HUES6 (cell line): Measurements from ENCODE around the gene ITPKB.

ENCODE experiments used
- H3K27ac ChIP-seq: 2 replicates; pipeline ENCODE4 v1.7.0; 2013; ENCODE audit warnings: low read depth, mild to moderate bottlenecking, low read length, inconsistent platforms
- H3K27me3 ChIP-seq: 2 replicates; pipeline ENCODE4 v1.6.1; 2013; ENCODE audit warnings: low read length; ENCODE audit not compliant: control insufficient read depth, insufficient read depth
- H3K36me3 ChIP-seq: 2 replicates; pipeline ENCODE4 v1.6.1; 2013; ENCODE audit warnings: low read length; ENCODE audit not compliant: control insufficient read depth, insufficient read depth
- H3K4me1 ChIP-seq: 2 replicates; pipeline ENCODE4 v1.6.1; 2013; ENCODE audit warnings: low read length; ENCODE audit not compliant: control insufficient read depth, insufficient read depth
- H3K4me3 ChIP-seq: 2 replicates; pipeline ENCODE4 v1.5.1; 2013; ENCODE audit warnings: low read depth, low read length
- H3K9ac ChIP-seq: one replicate; pipeline ENCODE4 v1.6.1; 2013; ENCODE audit warnings: mild to moderate bottlenecking, low read length
- H3K9me3 ChIP-seq: 2 replicates; pipeline ENCODE4 v1.6.1; 2013; ENCODE audit warnings: low read depth, low read length; ENCODE audit not compliant: control insufficient read depth, insufficient read depth

Gene ITPKB

GRCh38 chr1:226691247-226691646, 47.8 kb downstream of the ITPKB start:
- Histone ChIP-seq H3K9me3 (no peaks in the 10 kb centered on the region), H3K9ac (no peak overlapping the region), H3K4me1 (peaks cover 17% of the 10 kb centered on the region; the same call in 1 of the 2 replicates)

GRCh38 chr1:226690460-226690982, 48.6 kb downstream of the ITPKB start:
- H3K4me1 ChIP-seq, result peaks cover 19% of the 10 kb centered on the region; the same call in 1 of the 2 replicates
- no peak overlapping the region for H3K27ac ChIP-seq
- H3K9me3 ChIP-seq, result no peaks in the 10 kb centered on the region
- no peaks in the 10 kb centered on the region for H3K36me3 ChIP-seq
- H3K9ac ChIP-seq, result no peak overlapping the region
- H3K27me3 ChIP-seq, result peaks cover under 1% of the 10 kb centered on the region; the same call in 1 of the 2 replicates
- no peak overlapping the region for H3K4me3 ChIP-seq

More at GRCh38 chr1:226691247-226691646, 47.8 kb downstream of the ITPKB start:
- Histone ChIP-seq H3K27me3 (no peaks in the 10 kb centered on the region), H3K4me3 (no peak overlapping the region), H3K36me3 (no peaks in the 10 kb centered on the region), H3K27ac (no peak overlapping the region)

DNA sequence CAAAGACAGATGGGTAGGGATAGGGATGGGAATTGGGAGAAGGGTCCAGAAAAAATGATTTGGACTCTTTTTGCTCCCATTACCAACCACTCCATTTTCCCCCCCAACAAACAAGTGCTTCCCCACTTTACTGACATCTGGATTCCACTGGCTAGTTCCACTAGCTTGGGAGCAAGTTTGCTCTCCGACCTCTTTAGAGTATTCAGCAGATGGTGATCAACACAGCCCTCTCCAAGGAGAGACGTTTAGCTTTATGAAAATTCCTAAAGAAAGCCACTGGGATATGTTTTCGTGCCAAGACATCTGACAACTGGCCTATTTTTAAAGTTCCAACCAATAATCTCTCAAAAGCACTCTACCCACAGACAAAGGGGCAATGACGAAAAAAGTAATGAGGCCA, 50.3 kb downstream of the ITPKB start:
- Histone ChIP-seq H3K4me1 (peaks cover 19% of the 10 kb centered on the region; the same call in 1 of the 2 replicates), H3K9ac (no peak overlapping the region), H3K4me3 (no peak overlapping the region), H3K27me3 (peaks cover 16% of the 10 kb centered on the region; the same call in 1 of the 2 replicates), H3K9me3 (no peaks in the 10 kb centered on the region), H3K27ac (no peak overlapping the region), H3K36me3 (no peaks in the 10 kb centered on the region)

DNA sequence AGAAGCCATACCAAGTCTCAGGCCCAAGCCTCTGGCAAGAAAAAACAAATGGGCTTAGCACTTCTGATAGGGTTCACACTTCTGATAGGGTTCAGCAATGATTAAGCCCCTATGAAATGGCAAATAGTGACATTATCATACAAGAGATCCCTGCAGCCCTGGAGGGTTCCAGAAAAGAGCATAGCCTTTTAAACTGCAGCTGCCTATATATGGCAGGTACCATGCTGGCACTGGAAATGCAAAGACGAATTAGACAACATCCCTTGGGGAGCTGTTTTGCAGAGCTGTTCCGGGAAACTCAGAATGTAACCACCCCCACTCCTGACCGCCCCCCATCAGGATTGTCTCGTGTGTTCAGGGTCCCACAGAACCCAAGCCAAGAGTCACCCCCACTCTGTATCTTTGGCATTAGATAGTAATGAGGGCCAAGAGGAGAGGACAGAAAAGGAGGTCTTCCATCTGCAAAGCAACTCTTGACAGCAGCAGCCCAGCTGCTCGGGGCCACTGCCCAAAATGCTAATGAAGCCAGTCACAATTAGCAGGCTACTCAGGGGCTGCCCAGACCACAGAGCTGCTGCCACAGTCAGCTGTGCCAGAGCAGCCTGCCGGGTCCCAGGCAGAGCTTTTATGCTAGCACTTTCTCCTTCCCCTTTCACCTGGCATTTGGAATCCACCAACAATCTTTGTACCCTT, 50.9 kb downstream of the ITPKB start:
- no peak overlapping the region for H3K27ac ChIP-seq
- H3K4me3 ChIP-seq, result no peak overlapping the region

GRCh38 chr1:226687426-226687825, 51.7 kb downstream of the ITPKB start:
- peaks cover 26% of the 10 kb centered on the region; the same call in 1 of the 2 replicates for H3K4me1 ChIP-seq
- H3K9ac ChIP-seq, result no peak overlapping the region
- no peaks in the 10 kb centered on the region for H3K36me3 ChIP-seq
- H3K4me3 ChIP-seq, result no peak overlapping the region
- H3K9me3 ChIP-seq, result no peaks in the 10 kb centered on the region
- no peak overlapping the region for H3K27ac ChIP-seq
- peaks cover 30% of the 10 kb centered on the region for H3K27me3 ChIP-seq

More for the DNA sequence above, 50.9 kb downstream of the ITPKB start:
- Histone ChIP-seq H3K9me3 (no peaks in the 10 kb centered on the region), H3K4me1 (peaks cover 22% of the 10 kb centered on the region; the same call in 1 of the 2 replicates), H3K27me3 (peaks cover 22% of the 10 kb centered on the region), H3K9ac (no peak overlapping the region), H3K36me3 (no peaks in the 10 kb centered on the region)

GRCh38 chr1:226686440-226687425, 52.3 kb downstream of the ITPKB start:
- Histone ChIP-seq H3K9ac (no peak overlapping the region), H3K27ac (no peak overlapping the region), H3K27me3 (peaks cover 37% of the 10 kb centered on the region), H3K4me1 (peaks cover 28% of the 10 kb centered on the region; the same call in 1 of the 2 replicates), H3K4me3 (no peak overlapping the region), H3K36me3 (no peaks in the 10 kb centered on the region), H3K9me3 (no peaks in the 10 kb centered on the region)

DNA sequence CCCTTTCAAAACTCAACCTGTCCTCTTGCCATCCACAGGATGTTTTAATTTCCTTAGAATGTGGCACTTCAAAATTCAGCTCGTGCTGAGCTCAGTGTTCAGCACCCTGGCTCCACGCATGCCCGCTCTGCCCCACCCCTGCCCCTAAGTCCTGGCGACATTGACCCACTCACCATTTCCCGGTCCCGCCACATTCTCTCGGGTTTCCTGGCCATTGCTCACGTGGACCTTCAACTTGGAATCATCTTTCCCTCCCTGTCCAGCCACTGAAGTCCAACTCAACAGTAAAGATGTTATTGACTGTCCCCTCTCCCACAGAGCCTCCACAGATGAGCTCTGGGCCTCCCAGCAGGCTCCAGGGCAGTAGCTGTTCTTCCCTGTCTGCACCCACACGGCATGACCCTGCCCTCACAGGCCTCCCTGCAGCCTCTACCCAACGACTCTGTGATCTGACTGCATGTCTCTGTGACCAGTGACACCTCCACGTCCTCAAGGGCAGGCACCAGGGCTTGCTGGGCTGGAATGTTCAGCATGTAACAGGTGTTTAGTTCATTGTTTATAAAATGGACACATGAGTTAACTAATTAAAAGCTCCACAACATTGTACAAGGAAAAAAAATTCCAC, 53.8 kb downstream of the ITPKB start:
- Histone ChIP-seq H3K27ac (no peak overlapping the region), H3K9me3 (no peaks in the 10 kb centered on the region), H3K4me3 (no peak overlapping the region), H3K36me3 (no peaks in the 10 kb centered on the region), H3K27me3 (peaks cover 49% of the 10 kb centered on the region), H3K4me1 (peaks cover 35% of the 10 kb centered on the region), H3K9ac (no peak overlapping the region)

- Histone ChIP-seq H3K9ac (no peak overlapping the region), H3K9me3 (no peaks in the 10 kb centered on the region), H3K4me1 (peaks cover 44% of the 10 kb centered on the region), H3K36me3 (no peaks in the 10 kb centered on the region), H3K4me3 (no peak overlapping the region), H3K27ac (no peak overlapping the region), H3K27me3 (peaks cover 58% of the 10 kb centered on the region)
Observed at GRCh38 chr1:226684026-226684425, 55.1 kb downstream of the ITPKB start.

DNA sequence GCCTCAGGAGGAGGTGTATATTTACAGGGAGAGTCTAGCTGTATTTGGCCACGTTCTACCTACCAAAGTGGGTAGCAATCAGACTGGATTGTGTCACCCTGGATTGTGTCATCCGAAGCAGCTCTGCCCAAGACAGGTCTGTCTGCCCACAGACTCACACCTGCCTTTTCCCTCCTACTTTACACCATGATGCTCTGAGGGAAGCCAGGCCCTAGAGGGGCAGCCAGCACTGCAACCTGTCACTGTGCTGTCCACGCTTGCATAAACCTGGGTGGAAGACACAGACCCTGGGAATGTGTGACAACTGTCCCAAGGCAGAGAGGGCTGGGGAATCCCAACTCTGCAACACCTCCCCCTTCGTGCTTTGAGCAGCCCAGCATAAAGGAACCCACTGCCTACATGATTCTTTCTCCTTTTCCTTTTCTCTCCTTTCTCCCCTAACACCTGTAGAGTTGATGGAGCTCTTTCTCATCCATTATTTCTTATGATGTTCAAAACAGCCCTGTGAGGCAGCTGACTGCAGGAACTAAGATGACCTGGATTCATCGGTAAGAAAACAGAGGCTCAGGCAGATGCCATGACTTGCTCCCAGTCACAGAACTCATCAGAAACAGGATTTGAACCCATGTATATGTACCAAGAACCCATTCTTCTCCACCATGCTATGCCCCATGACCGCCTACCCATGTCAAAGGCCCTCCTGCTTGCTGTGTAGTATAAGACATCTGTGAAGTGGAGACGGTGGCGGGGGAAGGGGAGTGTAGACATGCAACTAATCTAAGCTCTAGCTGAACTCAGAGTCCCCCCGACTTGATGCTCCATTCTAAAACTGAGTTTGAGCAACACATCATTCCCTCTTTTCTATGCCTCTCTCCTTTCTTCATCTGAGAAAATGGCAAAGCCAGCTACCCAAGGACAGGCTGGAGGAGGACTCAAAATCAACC, 55.9 kb downstream of the ITPKB start:
- H3K9me3 ChIP-seq, result no peaks in the 10 kb centered on the region
- peaks cover 67% of the 10 kb centered on the region for H3K27me3 ChIP-seq
- no peak overlapping the region for H3K4me3 ChIP-seq
- peaks cover 43% of the 10 kb centered on the region for H3K4me1 ChIP-seq
- no peak overlapping the region for H3K27ac ChIP-seq
- no peaks in the 10 kb centered on the region for H3K36me3 ChIP-seq
- H3K9ac ChIP-seq, result no peak overlapping the region
